DOHH2 (cell line): Measurements from ENCODE around the gene GMDS.

Experiments used
- EZH2phosphoT487 ChIP-seq: fragments of 200-600 bp; sonication (generic); IDR thresholded peaks from 2 replicates; pipeline ENCODE4 v1.6.1; 2017; ENCODE audit warnings: borderline replicate concordance, mild to moderate bottlenecking, antibody characterized with exemption, low read length, moderate library complexity, mixed read lengths
- TF ChIP-seq, protein P1 (sequence below): fragments of 200-600 bp; sonication (generic); IDR thresholded peaks from one replicate; pipeline ENCODE4 v1.5.1; 2014; ENCODE audit warnings: antibody characterized with exemption, mild to moderate bottlenecking, low read depth, low read length; ENCODE audit not compliant: poor library complexity, severe bottlenecking

DNA sequence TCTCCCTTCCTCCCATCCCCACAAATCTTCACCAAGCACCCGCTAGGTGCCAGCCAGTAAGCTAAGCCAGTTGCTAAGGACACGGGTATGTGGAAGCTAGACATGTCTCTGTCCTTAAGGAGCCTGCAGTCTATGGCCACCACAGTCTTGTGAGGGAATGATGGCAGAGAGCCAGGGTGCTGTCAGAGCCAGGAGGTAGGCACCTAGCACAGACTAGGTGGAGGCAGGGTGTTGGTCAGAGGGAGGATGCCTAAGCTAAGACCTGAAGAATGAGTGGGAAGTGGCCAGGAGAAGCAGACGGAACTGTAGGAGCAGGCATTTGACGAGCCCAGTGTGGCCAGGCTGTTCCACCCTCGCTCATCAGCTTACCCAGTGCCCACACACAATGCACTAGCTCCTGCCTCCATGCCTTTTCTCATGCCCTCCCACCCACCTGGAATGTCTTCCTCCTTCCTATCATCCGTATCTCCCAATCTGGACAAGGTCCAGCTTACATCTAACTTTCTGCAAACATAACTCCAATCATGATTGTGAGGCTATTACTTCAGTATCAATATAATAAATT is 510.1 kb downstream of the GMDS start:
- TF ChIP-seq, protein P1, sequence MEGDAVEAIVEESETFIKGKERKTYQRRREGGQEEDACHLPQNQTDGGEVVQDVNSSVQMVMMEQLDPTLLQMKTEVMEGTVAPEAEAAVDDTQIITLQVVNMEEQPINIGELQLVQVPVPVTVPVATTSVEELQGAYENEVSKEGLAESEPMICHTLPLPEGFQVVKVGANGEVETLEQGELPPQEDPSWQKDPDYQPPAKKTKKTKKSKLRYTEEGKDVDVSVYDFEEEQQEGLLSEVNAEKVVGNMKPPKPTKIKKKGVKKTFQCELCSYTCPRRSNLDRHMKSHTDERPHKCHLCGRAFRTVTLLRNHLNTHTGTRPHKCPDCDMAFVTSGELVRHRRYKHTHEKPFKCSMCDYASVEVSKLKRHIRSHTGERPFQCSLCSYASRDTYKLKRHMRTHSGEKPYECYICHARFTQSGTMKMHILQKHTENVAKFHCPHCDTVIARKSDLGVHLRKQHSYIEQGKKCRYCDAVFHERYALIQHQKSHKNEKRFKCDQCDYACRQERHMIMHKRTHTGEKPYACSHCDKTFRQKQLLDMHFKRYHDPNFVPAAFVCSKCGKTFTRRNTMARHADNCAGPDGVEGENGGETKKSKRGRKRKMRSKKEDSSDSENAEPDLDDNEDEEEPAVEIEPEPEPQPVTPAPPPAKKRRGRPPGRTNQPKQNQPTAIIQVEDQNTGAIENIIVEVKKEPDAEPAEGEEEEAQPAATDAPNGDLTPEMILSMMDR = no peak
- no peak for TF ChIP-seq EZH2phosphoT487
